Ovary (tissue), 3 donors: ENCODE measurements around the gene DNAJC6.

ENCODE experiments used
- CTCF ChIP-seq, 3 donors: fragments of 450-650 bp in 2 of 3; fragments of 200-600 bp in 1 of 3; IDR thresholded peaks; one replicate each; pipeline versions ENCODE4 v1.5.1 to v1.8.0; 2016 to 2022; ENCODE audit warnings: antibody characterized with exemption in 3 of 3, mild to moderate bottlenecking in 1 of 3
- EP300 ChIP-seq: sonication (generic); formaldehyde crosslinking; IDR thresholded peaks from one replicate; pipeline ENCODE4 v1.6.1; 2017; ENCODE audit warnings: antibody characterized with exemption
- POLR2A ChIP-seq: fragments of 450-650 bp; IDR thresholded peaks from one replicate; pipeline ENCODE4 v1.6.1; 2017; ENCODE audit warnings: antibody characterized with exemption, mild to moderate bottlenecking, moderate library complexity
- donor health status: DM: no; HTN: no; CAD: no.

- no peak for TF ChIP-seq CTCF (IDR thresholded peaks at IDR 0.05)
- TF ChIP-seq POLR2A: no peak
- TF ChIP-seq EP300: no peak
Measured at GRCh38 chr1:65412256-65412983, 103.1 kb downstream of the DNAJC6 start.
